Gastroesophageal sphincter (tissue), 4 donors: ENCODE results near the gene SH3RF2. TPM values are rescaled to one million over a fixed set of nuclear protein-coding genes. Genes with fewer than 3 reads are reported as not detected.

Experiments used
- ATAC-seq: fragments of 150-250 bp; one replicate; pipeline ENCODE4 v1.9.1; 2016; ENCODE audit warnings: mild to moderate bottlenecking, moderate library complexity
- H3K27ac ChIP-seq, 4 donors: fragments of 200-600 bp; sonication (generic) in 3 of 4; 1 replicate in 3 of 4; 2 replicates in 1 of 4; pipeline ENCODE4 v1.5.1; 2016 to 2019
- H3K27me3 ChIP-seq: fragments of 200-600 bp; sonication (generic); one replicate; pipeline ENCODE4 v1.5.1; 2019
- H3K36me3 ChIP-seq, 2 donors: fragments of 200-600 bp; sonication (generic); one replicate each; pipeline ENCODE4 v1.5.1; 2019; ENCODE audit warnings: control low read depth in 1 of 2
- H3K4me1 ChIP-seq, 3 donors: fragments of 200-600 bp; sonication (generic); 1 replicate in 2 of 3; 2 replicates in 1 of 3; pipeline ENCODE4 v1.5.1; 2016 to 2019; ENCODE audit warnings: control low read depth in 2 of 3
- H3K4me3 ChIP-seq, 2 donors: fragments of 200-600 bp; sonication (generic); one replicate each; pipeline ENCODE4 v1.5.1; 2019; ENCODE audit warnings: mild to moderate bottlenecking in 1 of 2, moderate library complexity in 1 of 2
- H3K9me3 ChIP-seq, 3 donors: fragments of 200-600 bp; sonication (generic); one replicate each; pipeline ENCODE4 v1.5.1; 2017 to 2019; ENCODE audit warnings: control low read depth in 2 of 3
- CTCF ChIP-seq, 4 experiments: fragments of 200-600 bp in 2 of 4; fragments of 450-650 bp in 2 of 4; sonication (generic) in 1 of 4; IDR thresholded peaks; one replicate each; pipeline ENCODE4 v1.5.1; 2017 to 2019; ENCODE audit warnings: antibody characterized with exemption in 4 of 4, mild to moderate bottlenecking in 2 of 4, moderate library complexity in 2 of 4
- EP300 ChIP-seq: sonication (generic); formaldehyde crosslinking; IDR thresholded peaks from one replicate; pipeline ENCODE4 v1.6.1; 2017; ENCODE audit warnings: antibody characterized with exemption, mild to moderate bottlenecking
- POLR2A ChIP-seq, 2 donors: fragments of 450-650 bp; IDR thresholded peaks; one replicate each; pipeline ENCODE4 v1.6.1; 2017; ENCODE audit warnings: antibody characterized with exemption in 2 of 2, mild to moderate bottlenecking in 2 of 2, moderate library complexity in 1 of 2
- POLR2AphosphoS5 ChIP-seq: sonication (generic); formaldehyde crosslinking; IDR thresholded peaks from one replicate; pipeline ENCODE4 v1.6.1; 2017; ENCODE audit warnings: antibody characterized with exemption
- WGBS, 2 donors: methylation state at CpG; one replicate each; pipeline ENCODE4 v1.1.5; 2018; ENCODE audit warnings: low coverage in 1 of 2; 5-methylcytosine and 5-hydroxymethylcytosine counted together
- total RNA-seq, 4 donors: library from RNA; depleted of rRNA; stranded (reverse); fragments of >200 nt; gene quantifications; one replicate each; pipeline ENCODE4 v1.1.0, GENCODE V29; 2016

The SH3RF2 gene
- total RNA-seq, 4 donors from 2014 or later: 0.27 to 5.2 (median 1.0) TPM

GRCh38 chr5:145913701-145914100, 22.7 kb upstream of the SH3RF2 start:
- 89 to 91% methylated on average over 7 of the region's 7 CpGs for WGBS, 2 donors
- TF ChIP-seq POLR2AphosphoS5: no peak
- TF ChIP-seq CTCF (IDR thresholded peaks at IDR 0.05): no peak
- no peak for TF ChIP-seq EP300
- H3K4me1 ChIP-seq: no peaks in the 10 kb centered on the region

GRCh38 chr5:145915970-145916638, 20.3 kb upstream of the SH3RF2 start:
- TF ChIP-seq POLR2AphosphoS5 (no peak), CTCF (IDR thresholded peaks at IDR 0.05) (no peak), EP300 (no peak)
- Histone ChIP-seq H3K36me3 (no peaks in the 10 kb centered on the region), H3K9me3 (no peaks in the 10 kb centered on the region), H3K27ac (no peak overlapping the region), H3K4me1 (no peaks in the 10 kb centered on the region), H3K4me3 (no peak overlapping the region), H3K27me3 (no peaks in the 10 kb centered on the region)
- no peak for ATAC-seq
- WGBS, 2 donors: 80 to 86% methylated on average over 3 to 7 of the region's 7 CpGs

More at GRCh38 chr5:145913701-145914100, 22.7 kb upstream of the SH3RF2 start:
- ATAC-seq: no peak
- no peaks in the 10 kb centered on the region for H3K9me3 ChIP-seq
- no peak overlapping the region for H3K27ac ChIP-seq
- no peaks in the 10 kb centered on the region for H3K36me3 ChIP-seq
- H3K27me3 ChIP-seq: no peaks in the 10 kb centered on the region
- H3K4me3 ChIP-seq: no peak overlapping the region

- TF ChIP-seq CTCF (IDR thresholded peaks at IDR 0.05): no peak
- no peak for TF ChIP-seq POLR2A (IDR thresholded peaks at IDR 0.05)
- TF ChIP-seq EP300: no peak
- no peak for TF ChIP-seq POLR2AphosphoS5
- Histone ChIP-seq H3K27me3 (no peaks in the 10 kb centered on the region), H3K4me3 (no peak overlapping the region), H3K27ac (no peak overlapping the region), H3K4me1 (no peaks in the 10 kb centered on the region), H3K9me3 (no peaks in the 10 kb centered on the region), H3K36me3 (no peaks in the 10 kb centered on the region)
- ATAC-seq: no peak
Measured at GRCh38 chr5:145917288-145917687, 19.1 kb upstream of the SH3RF2 start.

GRCh38 chr5:145918397-145918796, 18.0 kb upstream of the SH3RF2 start:
- Histone ChIP-seq H3K27me3 (no peaks in the 10 kb centered on the region), H3K9me3 (no peaks in the 10 kb centered on the region), H3K4me1 (no peaks in the 10 kb centered on the region), H3K4me3 (no peak overlapping the region), H3K27ac (no peak overlapping the region), H3K36me3 (no peaks in the 10 kb centered on the region)
- WGBS, 2 donors: 70 to 100% methylated on average over 1 to 2 of the region's 2 CpGs
- no peak for TF ChIP-seq POLR2A (IDR thresholded peaks at IDR 0.05)
- ATAC-seq: no peak

- ATAC-seq: no peak
- H3K27ac ChIP-seq: no peak overlapping the region
- H3K4me3 ChIP-seq: no peak overlapping the region
- no peaks in the 10 kb centered on the region for H3K36me3 ChIP-seq
- H3K4me1 ChIP-seq: no peaks in the 10 kb centered on the region
- H3K27me3 ChIP-seq: no peaks in the 10 kb centered on the region
- TF ChIP-seq POLR2AphosphoS5 (no peak), EP300 (no peak), CTCF (IDR thresholded peaks at IDR 0.05) (no peak), POLR2A (IDR thresholded peaks at IDR 0.05) (no peak)
- H3K9me3 ChIP-seq: no peaks in the 10 kb centered on the region
- WGBS, 2 donors: 65 to 78% methylated on average over 3 to 6 of the region's 6 CpGs
Measured at GRCh38 chr5:145919413-145919812, 17.0 kb upstream of the SH3RF2 start.
